Endometrial microvascular endothelial cells (primary cell): ENCODE measurements around the gene C6orf132. TPM values are rescaled to one million over a fixed set of nuclear protein-coding genes. Genes with fewer than 3 reads are reported as not detected.

Experiments
- in situ Hi-C: cut with HindIII; loops from 2 replicates; pipeline ENCODE4 v1.10.0; 2017; ENCODE audit warnings: low sequenced_read_pairs, low pct_unique_long_range_greater_than_20kb; ENCODE audit errors: inconsistent ontology term
- total RNA-seq: library from RNA; depleted of rRNA; stranded (reverse); fragments of >200 nt; gene quantifications from one replicate; pipeline ENCODE4 v1.2.3, GENCODE V29; 2015; ENCODE audit errors: inconsistent ontology term

C6orf132 gene
- total RNA-seq, 1 donor from 2014 or later: 0.46 TPM

DNA sequence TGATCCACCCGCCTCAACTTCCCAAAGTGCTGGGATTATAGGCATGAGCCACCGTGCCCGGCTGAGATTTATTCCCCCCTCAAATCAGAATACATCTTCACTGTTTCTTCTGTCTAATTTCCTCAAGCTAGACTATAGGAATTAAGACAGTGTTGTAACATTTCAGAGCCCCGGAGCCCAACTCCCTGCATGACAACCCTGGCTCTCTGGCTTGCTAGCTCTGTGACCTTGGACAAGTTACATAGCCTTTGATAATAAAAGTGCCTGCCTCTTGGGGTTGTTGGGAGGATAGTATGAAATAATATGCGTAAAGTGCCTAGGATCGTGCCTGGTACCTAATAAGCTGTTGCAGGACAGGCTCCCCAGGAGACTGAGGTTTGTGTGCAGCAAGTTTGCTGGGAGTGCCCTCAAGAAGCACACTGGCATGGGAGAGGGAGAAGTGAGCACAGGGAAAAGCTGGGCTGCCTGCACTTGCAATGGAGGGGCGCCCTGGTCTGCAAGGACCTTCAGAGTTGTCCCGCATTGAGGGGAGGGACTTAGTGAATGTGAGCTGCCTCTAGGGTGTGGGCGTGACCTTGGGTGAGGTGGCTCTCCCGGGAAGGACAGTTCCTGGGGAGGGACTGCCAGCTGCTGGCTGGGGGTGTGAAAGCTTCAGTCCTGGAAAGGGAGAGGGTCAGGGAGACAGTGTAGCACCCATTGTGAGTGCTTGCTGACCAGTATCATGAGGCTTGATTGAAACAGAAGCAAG lies 48.7 kb downstream of the C6orf132 start:
- in situ Hi-C loops: no loop called here

- in situ Hi-C loops: no loop called here
Measured at GRCh38 chr6:42091718-42092023, 50.7 kb downstream of the C6orf132 start.

DNA sequence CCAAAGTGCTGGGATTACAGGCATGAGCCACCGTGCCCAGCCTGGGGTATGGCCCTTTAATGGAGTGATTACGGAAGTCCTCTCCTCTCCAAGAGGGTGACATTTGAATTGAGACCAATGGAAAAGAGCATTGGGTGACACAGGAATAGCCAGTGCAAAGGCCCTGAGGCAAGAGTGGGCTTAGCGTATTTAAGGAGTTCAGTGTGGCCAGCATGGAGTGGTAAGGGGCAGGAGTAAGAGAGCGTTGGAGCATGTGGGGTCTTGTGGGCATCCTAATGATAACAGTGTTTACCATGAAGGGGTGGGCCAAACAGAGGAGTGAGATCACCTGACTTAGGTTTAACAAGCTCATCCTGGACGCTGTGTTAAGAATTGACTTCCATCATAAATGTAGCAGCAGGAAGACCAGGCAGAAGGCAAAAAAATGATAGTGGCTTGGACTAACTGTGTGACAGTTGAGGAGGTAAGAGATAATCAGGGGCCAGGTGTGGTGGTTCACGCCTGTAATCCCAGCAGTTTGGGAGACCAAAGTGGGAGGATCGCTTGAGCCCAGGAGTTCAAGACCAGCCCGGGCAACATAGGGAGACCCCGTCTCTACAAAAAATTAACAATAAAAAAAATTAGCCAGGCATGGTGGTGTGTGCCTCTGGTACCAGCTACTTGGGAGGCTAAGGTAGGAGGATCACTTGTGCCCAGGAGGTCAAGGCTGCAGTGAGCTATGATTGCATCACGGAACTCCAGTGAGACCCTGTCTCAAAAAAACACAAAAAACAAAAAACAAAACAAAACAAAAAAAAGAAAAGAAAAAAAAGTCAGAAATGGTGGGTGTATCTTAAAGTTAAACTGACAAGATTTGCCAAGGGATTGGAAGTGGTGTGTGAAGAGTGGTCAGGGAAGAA lies 51.4 kb downstream of the C6orf132 start:
- in situ Hi-C loops: no loop called here

DNA sequence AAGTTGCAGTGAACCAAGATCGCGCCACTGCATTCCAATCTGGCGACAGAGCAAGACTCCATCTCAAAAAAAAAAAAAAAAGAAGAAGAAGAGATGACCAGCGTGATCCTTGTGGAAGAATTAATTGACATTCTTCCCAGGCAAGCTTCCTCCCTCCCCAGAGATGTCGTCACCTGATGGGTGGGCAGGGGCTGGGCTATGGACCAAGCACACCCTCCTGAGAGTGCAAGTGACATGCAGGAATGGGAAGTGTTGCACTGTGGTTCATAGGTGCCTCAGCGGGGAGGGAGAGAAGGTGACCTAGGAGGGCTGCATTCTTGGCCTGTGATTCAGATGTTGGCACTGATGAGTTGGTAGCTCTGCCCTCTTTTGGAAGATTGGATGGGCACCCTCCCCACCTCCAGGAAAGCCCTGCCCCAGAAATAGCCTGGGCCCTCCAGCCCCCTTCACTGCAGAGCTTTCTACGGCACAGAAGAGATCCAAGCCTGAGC lies 54.3 kb downstream of the C6orf132 start:
- in situ Hi-C loops: no loop called here

GRCh38 chr6:42086046-42087035 lies 56.1 kb downstream of the C6orf132 start:
- in situ Hi-C loops: no loop called here

GRCh38 chr6:42084889-42085288 lies 57.5 kb downstream of the C6orf132 start:
- in situ Hi-C loops: no loop called here

DNA sequence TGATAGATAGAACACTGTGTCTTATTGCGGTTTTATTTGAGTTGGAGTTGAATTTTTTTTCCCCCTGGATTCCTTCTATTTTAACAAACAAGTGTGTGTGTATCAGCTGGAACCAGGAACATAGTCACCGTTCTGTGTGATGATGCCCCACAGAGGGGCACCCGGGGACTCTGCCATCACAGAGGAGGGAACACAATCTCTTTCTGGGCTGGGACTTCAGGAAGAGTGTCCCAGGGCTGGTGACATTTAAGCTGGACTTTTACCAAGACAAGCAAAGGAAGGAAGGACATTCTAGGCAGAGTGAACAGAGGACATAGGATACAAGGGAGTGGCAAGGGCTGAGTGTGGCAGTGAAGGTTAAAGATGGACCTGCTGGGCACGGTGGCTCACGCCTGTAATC lies 58.9 kb downstream of the C6orf132 start:
- in situ Hi-C loops: no loop called here

DNA sequence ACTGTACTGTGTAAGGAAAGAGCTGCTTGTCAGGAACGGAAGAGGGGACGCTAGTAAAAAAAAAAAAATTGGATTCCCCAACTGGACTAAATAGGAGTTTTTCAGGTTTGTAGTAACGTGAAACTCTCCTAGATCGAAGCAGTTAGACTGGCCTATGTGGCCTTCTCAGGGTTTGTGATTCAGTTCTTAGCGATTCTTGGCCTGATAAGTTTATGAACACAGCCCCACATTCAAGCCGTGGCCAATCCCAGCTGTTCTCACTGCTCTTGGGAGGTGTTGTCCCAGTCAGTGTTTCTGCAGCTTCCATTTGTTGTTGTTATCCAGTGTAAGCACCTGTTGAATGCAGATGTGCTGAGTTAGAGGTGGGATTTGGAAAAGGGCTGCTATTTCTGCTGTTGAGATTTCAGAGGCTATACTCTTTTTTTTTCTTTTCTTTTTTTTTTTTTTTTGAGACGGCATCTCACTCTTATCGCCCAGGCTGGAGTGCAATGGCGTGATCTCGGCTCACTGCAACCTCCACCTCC lies 62.4 kb downstream of the C6orf132 start:
- in situ Hi-C loops: no loop called here

DNA sequence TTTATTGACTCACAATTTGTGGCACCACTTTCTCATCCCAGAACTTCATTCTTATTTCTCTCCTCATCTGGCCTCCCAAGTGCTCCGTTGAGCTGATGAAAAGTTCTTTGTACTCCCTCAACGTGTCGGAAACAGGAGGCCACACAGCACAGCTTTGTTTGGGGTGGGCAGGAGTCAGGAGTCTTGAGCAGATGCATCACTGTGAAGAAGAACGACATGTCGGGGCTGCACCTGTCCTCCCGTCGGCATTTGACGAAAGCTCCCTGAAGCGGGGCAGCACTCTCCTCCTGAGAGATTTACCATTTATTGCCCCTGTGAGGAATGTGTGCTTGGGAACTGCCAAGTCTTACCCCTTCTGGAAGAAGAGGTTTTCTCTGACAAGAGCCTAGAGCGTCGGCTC lies 64.0 kb downstream of the C6orf132 start:
- in situ Hi-C loops: no loop called here

GRCh38 chr6:42075159-42075838 lies 67.1 kb downstream of the C6orf132 start:
- in situ Hi-C loops: no loop called here

- in situ Hi-C loops: no loop called here
Measured at GRCh38 chr6:42073287-42073686, 69.1 kb downstream of the C6orf132 start.

DNA sequence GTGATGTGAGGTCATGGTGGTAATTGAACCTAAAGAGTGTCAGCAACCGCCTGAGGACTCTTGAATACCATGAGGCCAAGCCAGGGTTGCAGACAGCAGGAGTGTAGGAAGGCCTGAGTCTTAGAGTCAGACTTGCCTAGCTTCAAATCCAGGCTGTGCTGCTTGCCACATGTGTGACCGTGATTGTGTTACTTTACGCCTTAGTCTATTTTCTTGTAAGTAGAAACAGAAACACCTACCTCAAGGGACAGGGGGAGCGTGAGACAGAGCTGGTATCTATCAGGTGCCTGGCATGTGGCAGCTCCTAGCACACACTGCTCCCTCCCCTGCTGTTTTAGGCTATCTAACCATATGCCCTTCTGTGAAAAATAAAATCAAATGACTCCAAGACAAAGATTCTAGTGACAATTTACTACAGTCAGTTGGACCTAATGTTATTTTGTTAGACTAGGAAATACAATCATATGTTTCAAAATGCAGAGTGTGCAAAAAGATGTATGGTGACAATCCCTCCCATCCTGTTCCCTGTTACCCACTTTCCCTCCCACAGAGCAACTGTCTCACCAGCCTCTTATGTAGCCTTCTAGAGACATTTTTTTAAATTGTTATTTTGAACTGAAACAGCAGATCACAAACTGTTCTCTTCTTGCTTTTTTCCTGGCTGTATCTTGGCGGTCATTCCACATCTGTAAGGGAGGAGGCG lies 70.4 kb downstream of the C6orf132 start:
- in situ Hi-C loops: no loop called here

DNA sequence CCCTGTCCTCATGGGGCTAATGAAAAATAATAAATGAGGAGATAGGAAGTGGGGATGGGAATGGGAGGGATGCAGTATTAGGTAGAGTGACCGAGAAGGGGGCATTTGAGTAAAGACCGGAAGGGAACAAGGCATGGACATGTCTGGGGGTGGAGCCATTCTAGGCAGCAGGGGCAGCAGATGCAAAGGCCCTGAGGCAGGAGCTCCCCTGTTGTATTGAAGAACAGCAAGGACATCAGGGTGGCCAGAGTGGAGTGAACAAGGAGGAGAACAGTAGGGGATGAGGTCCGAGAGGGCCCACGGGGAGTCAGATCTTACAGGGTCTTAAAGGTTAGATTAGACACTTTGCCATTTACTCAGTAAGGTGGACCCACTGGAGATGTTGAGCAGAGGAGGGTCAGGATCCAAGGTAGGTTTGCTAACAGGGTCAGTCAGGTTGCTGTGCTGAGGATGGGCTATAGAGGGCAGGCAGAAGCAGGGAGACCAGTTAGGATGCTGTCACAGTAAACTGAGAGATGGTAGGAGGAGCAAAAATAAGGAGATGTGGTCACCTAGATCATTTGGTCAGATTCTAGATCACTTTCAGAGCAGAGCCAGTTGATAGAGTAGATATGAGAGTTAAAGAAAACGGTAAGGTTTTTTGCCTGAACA lies 73.4 kb downstream of the C6orf132 start:
- in situ Hi-C loops: no loop called here

DNA sequence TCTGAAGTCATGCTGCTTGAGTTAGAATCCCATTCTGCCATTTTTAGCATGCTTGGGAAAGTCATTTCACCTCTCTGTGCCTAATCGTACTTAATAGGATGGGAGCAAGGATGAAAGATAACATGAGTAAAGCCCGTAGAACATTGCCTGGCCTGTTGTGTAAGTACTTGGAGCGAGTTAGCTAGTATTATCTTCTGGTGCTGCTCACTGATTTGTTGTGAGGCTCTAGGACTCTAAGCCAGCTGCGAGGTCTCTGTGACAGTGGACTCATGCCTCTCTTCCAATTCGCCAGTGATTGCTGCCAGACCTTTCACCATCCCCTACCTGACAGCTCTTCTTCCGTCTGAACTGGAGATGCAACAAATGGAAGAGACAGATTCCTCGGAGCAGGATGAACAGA lies 74.2 kb downstream of the C6orf132 start:
- in situ Hi-C loops: no loop called here

DNA sequence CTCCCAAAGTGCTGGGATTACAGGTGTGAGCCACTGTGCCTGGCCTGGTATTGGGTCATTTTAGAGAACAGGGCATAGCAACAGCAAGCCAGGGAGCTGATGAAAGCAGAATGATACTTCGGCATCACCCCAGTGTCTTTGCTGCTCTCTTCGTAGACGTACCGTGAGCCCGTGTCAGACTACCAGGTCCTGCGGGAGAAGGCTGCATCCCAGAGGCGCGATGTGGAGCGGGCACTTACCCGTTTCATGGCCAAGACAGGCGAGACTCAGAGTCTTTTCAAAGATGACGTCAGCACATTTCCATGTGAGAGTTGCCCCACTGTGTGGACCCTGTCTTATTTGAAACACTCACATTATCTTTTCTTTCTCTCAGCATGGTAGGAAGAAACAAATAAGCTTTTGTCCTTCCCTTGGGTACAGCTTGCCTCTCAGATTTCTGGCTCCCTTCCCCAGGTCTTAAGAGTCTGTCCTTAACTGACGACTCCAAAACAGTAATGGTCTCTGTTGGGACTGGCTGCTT lies 76.2 kb downstream of the C6orf132 start:
- in situ Hi-C loops: no loop called here

DNA sequence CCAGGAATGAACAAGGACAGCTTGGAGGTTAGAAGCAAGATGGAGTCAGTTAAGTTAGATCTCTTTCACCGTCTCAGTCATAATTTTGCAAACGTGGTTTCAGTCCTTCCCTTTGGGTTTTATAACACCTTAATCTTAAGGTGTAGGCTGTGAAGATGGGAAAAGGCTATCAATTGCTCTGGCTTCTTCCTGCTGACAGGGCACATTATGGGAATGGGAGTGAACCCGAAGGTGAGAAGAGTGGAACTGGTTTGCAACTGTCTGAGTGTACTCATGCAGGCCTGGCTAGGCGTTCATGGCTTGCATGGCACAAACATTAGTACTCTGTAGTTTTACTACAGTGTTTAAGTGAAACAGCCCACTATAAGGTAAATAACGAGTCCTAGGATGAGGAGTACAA lies 82.7 kb downstream of the C6orf132 start:
- in situ Hi-C loops: no loop called here

- in situ Hi-C loops: no loop called here
Measured at GRCh38 chr6:42053601-42054000, 88.8 kb downstream of the C6orf132 start.
